ENCODE measurements around the gene BMX.
A peak's percentile ranks its signal among the peaks of the same experiment; 100 is the strongest.

Gene BMX

DNA sequence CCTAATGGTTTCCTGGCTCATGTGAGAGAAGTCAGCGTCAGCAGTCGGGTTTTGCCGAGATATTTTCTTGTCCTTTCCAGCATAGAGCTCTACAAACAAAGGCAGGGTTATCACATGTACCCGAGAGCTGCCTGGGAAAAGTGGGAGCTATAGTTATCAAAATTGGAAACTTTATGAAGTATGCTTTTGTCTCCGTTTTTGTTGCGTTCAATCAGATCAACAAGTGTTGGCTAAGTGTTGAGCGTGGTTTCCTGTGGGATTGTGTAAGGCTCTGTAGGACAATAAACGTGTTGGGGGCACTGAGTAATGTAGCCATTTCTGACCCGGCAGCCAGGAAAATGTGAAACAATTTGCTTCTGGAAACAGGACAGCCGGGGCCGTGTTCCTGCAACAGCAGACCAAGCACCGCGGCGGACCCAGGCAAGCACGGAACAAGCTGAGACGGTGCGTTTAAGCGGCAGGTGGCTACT is at the start of gene BMX:
Gene BMX (plus strand): TSS at position 311 of the 470 bp plus-strand sequence. CDS start 7,547 bp downstream, outside the sequence.
- H3K36me3 Mint-ChIP-seq: no peaks in the 10 kb centered on the region
- no peaks in the 10 kb centered on the region for H3K9me3 Mint-ChIP-seq
- no peak within 1 kb of the TSS for H3K4me3 Mint-ChIP-seq
- H3K4me1 Mint-ChIP-seq: peaks cover 8% of the 10 kb centered on the region
- H3K27ac Mint-ChIP-seq: no peak within 1 kb of the TSS
- no peak for DNase-seq (ENCODE audit: low spot score in 2 of 2)
- no peak for ATAC-seq

DNA sequence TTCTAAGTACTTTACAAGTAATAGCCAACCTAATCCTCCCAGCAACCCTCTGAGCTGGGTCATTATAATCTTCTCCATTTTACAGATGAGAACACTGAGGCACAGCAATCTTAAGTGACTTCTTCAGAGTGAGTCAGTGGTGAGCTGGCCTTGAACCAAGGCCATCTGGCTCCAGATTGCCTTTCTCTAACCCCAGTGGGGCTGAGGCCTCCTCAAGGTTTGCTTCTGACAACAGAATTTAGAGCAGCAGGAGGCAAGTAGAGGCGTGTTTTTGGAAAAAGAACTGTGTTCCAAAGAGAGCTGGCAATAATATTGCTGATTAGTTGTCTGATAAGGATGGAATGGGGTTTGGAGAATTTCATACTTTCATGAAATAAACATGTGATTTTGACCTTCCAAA is 48.7 kb upstream of the BMX start:
- no peak for DNase-seq (ENCODE audit: low spot score in 2 of 2)

DNA sequence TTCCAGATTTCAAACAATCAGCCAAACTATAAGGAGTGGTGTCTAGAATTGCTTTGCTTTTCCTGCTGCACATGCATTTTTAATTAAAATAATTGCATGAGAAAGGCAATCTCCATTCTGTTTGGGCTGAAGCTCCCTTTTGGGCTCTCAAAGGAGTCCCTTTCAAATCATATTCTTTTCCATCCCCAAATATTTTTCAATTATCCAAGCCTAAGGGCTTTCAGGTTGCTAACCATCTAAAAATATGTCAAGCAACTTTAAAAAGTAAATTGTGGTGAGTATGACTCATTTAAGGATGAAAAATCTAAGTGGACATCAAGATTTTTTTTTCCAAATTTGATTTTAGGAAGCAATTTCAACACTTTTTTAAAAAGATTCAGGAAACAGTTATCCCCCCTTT is 35.9 kb upstream of the BMX start:
- Mint-ChIP-seq H3K27ac (no peak overlapping the region), H3K4me1 (no peaks in the 10 kb centered on the region), H3K9me3 (no peaks in the 10 kb centered on the region), H3K4me3 (no peak overlapping the region), H3K36me3 (no peaks in the 10 kb centered on the region)
- DNase-seq (ENCODE audit: low spot score in 2 of 2): no peak
- ATAC-seq: no peak

More for the DNA sequence above, 48.7 kb upstream of the BMX start:
- Mint-ChIP-seq H3K4me1 (no peaks in the 10 kb centered on the region), H3K4me3 (no peak overlapping the region), H3K9me3 (no peaks in the 10 kb centered on the region), H3K27ac (no peak overlapping the region), H3K36me3 (no peaks in the 10 kb centered on the region)
- no peak for ATAC-seq

DNA sequence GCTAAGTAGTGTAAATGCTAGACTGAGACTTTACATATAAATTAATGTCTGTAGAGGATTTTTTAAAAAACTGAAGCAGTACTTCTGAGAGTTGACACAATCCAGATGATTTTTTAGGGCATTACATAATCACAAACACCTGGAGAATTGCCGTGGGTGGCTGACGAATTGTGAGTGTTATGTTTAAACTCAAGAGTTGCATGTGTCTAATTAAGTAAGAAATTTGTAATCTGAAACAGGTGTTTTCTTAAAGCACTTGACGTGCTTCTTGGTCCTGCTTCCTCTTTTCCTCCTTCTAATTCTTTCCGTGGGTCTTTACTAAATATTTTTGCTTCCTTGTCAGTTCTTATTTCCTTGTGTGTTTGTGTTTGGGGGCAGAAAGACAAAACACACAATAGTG is 35.3 kb upstream of the BMX start:
- DNase-seq (ENCODE audit: low spot score in 2 of 2) (no peak), ATAC-seq (no peak)
- Mint-ChIP-seq H3K4me3 (no peak overlapping the region), H3K9me3 (no peaks in the 10 kb centered on the region), H3K36me3 (no peaks in the 10 kb centered on the region), H3K4me1 (no peaks in the 10 kb centered on the region), H3K27ac (no peak overlapping the region)

DNA sequence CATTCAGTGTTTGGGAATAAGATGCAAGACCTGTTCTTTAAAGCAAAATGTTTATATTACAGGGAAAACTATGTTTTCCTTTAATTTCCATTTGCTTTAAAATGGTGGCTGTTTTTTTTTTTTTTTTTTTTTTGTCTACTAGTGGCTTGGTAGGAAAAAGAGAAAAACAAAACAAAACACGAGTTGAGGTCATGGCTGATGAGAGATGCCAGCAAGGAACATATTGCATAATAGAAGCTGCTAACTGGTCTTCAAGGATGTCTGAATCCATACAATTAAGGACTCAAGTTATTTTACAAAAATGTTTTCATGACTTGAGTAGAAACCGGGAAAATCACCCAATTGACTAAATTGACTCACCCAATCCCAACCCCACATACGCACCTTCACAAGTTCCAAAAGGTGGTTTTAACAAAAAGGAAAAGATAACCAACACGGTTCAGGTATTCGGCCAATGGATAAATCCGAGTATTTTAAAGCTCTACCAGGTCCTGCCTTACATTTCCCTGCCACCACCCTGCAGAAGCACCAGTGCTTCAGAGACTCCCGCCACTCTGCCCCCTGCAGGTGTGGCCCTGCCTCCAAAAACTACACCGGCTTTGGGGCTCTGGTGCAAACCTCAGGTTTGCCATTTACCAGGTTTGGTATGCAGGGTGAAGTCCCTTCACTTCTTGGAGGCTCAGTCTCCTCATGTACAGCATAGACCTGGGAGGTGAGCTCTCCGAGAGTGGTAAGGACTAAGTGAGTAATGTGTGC is 34.5 kb upstream of the BMX start:
- DNase-seq (ENCODE audit: low spot score in 2 of 2) (no peak), ATAC-seq (no peak)
- H3K27ac Mint-ChIP-seq: no peak overlapping the region
- H3K9me3 Mint-ChIP-seq: no peaks in the 10 kb centered on the region
- H3K4me3 Mint-ChIP-seq: no peak overlapping the region
- H3K36me3 Mint-ChIP-seq: no peaks in the 10 kb centered on the region
- no peaks in the 10 kb centered on the region for H3K4me1 Mint-ChIP-seq

DNA sequence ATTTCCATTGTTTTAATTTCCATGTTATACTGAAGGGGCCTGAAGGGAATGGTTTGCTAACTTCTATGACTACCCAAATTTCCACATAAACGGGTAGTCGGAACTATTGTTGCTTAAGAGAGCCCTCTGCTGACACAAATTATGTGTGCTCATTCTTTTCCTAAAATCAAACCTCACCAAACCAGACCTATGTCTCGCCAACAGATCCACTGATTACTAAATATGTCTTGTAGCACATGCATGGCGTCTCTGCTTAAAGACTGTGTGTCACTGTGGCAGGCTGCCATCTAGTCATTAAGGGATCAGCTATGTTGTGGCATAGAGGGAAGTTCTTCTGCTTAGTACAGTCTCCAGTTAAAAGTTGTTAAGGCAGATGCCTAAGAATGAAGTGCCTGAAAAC is 32.6 kb upstream of the BMX start:
- no peaks in the 10 kb centered on the region for H3K4me1 Mint-ChIP-seq
- H3K4me3 Mint-ChIP-seq: no peak overlapping the region
- no peaks in the 10 kb centered on the region for H3K9me3 Mint-ChIP-seq
- no peak overlapping the region for H3K27ac Mint-ChIP-seq
- no peaks in the 10 kb centered on the region for H3K36me3 Mint-ChIP-seq
- no peak for ATAC-seq
- DNase-seq (ENCODE audit: low spot score in 2 of 2): no peak

DNA sequence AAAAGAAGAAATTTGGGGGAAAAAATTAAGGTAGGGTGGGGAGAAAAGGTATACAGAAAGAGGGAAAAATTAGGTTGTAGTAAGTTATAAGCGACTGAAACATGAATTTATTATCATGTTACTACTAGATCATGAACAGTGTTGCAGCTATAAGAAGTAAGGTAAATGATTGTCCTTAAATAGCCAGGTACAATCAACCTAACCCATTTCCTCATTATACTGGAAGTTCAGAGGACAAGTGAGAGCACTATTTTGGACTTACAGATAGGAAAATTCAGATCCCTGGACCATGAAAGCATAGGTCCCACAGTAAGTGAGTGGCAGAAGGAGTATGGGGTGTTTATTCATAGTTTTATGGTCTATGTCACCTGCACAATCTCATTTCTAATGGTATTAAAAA is 31.0 kb upstream of the BMX start:
- no peaks in the 10 kb centered on the region for H3K4me1 Mint-ChIP-seq
- DNase-seq (ENCODE audit: low spot score in 2 of 2) (no peak), ATAC-seq (no peak)
- no peaks in the 10 kb centered on the region for H3K9me3 Mint-ChIP-seq
- H3K4me3 Mint-ChIP-seq: no peak overlapping the region
- H3K27ac Mint-ChIP-seq: no peak overlapping the region
- no peaks in the 10 kb centered on the region for H3K36me3 Mint-ChIP-seq

DNA sequence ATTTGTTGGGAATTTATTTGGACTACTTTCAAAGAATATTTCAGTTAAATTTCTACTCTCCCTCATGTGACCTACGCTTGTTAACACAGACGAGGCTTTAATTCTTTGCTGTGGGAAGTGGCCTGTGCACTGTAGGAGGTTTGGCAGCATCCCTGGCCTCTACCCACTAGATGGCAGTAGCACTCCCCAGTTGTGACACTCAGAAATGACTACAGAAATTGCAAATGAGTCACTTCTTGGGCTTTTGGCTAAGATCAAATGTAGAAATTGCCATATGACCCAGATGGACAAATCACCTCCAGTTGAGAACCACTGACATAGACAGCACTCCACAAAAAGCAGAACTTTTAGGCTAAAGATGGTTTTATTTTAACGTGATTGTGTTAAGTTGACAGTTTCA is 29.6 kb upstream of the BMX start:
- Mint-ChIP-seq H3K4me3 (no peak overlapping the region), H3K36me3 (no peaks in the 10 kb centered on the region), H3K27ac (no peak overlapping the region), H3K4me1 (no peaks in the 10 kb centered on the region), H3K9me3 (no peaks in the 10 kb centered on the region)
- DNase-seq (ENCODE audit: low spot score in 2 of 2) (peak; percentile 25 to 56), ATAC-seq (peak; percentile 89)

DNA sequence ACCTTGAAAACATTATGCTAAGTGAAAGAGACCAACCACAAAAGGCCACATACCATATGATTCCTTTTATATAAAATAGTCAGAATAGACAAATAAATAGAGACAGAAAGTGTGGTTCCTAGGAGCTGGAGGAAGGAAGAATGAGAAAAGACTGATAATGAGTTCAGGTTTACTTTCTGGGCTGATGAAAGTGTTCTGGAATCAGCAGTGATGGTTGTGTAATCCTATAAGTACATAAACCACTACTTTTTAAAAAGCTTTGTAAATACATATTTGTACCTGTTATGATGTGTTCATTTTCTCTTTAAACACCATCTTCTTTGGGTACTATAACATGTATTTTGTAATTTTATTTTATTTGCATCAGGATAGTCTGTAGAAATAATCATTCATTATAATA is 28.1 kb upstream of the BMX start:
- Mint-ChIP-seq H3K4me3 (no peak overlapping the region), H3K4me1 (no peaks in the 10 kb centered on the region), H3K36me3 (no peaks in the 10 kb centered on the region), H3K9me3 (no peaks in the 10 kb centered on the region), H3K27ac (no peak overlapping the region)
- ATAC-seq (no peak), DNase-seq (ENCODE audit: low spot score in 2 of 2) (no peak)

DNA sequence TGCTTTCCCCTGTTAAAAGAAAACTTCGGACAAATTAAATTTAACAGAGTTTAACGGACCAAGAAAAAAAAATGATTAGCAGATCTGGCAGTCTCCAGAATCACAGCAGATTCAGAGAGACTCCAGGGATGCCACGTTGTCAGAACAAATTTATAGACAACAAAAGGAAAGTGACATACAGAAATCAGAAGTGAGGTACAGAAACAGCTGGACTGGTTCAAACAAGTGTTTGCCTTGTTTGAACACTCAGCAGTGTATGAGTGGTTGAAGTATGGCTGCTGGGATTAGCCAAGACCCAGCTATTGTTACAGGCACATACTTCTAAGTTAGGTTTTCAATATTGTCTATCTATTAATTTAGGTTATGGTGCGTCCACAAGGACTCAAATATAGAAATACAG is 26.6 kb upstream of the BMX start:
- Mint-ChIP-seq H3K36me3 (no peaks in the 10 kb centered on the region), H3K4me3 (no peak overlapping the region), H3K27ac (no peak overlapping the region), H3K9me3 (no peaks in the 10 kb centered on the region), H3K4me1 (no peaks in the 10 kb centered on the region)
- DNase-seq (ENCODE audit: low spot score in 2 of 2): no peak
- no peak for ATAC-seq

DNA sequence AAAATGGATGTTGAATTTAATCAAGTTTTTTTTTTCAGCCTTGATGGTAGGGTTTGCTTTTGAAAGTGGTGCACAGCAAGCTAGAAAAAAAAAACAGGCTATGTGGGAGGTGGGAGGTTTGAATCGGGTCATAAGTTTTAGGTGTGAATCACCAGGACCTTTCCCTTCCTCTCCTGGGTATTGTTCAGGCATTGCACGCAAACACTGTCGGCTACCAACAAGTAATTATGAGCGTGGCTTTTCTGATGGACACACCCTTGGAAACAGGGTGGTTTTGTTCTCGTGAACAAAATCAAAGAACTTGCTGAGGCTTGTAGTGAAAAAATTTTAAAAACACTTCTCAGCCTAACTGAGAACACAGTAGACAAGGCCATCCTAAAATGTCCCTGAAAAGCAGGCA is 25.6 kb upstream of the BMX start:
- DNase-seq (ENCODE audit: low spot score in 2 of 2) (no peak), ATAC-seq (no peak)
- H3K27ac Mint-ChIP-seq: no peak overlapping the region
- H3K9me3 Mint-ChIP-seq: no peaks in the 10 kb centered on the region
- H3K4me1 Mint-ChIP-seq: no peaks in the 10 kb centered on the region
- H3K36me3 Mint-ChIP-seq: no peaks in the 10 kb centered on the region
- H3K4me3 Mint-ChIP-seq: no peak overlapping the region

DNA sequence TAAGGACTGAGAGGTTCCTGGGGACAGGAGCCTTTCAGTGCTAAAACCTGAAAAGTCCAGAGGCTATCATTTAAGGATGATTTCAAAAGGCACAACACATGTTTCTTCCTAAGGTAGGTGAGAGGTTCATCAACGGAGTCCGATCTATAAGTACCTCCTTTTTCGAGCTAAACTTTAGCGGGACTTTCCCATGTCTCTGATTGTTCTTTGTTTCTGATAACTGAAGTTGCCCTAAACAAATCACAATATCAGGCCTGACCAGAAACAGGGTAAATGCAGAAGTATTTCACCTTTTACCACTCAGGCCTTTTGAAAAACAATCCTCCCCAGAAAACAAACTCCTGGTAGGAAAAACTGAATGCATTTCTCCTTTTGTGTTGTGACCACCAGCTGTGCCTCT is 25.1 kb upstream of the BMX start:
- H3K4me1 Mint-ChIP-seq: no peaks in the 10 kb centered on the region
- no peak overlapping the region for H3K4me3 Mint-ChIP-seq
- H3K9me3 Mint-ChIP-seq: no peaks in the 10 kb centered on the region
- ATAC-seq: no peak
- no peaks in the 10 kb centered on the region for H3K36me3 Mint-ChIP-seq
- no peak for DNase-seq (ENCODE audit: low spot score in 2 of 2)
- H3K27ac Mint-ChIP-seq: no peak overlapping the region

DNA sequence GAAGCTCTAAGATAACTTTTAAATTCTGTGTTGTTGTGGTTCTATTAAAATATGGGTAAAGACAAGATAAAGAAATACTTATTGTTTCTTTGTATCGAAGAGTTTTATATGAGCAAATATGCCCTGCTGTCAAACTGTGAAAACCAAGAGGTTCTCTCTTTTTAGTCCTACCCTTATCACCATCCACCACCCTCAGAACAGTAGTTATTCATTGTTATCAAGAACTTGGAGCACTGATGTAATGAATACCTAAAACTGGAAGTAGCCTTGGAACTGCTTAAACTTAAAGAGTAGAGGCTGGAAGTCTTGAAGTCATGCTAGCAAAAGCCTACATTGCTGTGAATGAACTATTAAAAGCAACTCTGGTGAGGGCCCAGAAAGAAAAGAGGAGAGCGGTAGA is 16.7 kb upstream of the BMX start:
- no peak overlapping the region for H3K27ac Mint-ChIP-seq
- H3K4me3 Mint-ChIP-seq: no peak overlapping the region
- H3K36me3 Mint-ChIP-seq: no peaks in the 10 kb centered on the region
- ATAC-seq (no peak), DNase-seq (ENCODE audit: low spot score in 2 of 2) (no peak)
- H3K4me1 Mint-ChIP-seq: no peaks in the 10 kb centered on the region
- H3K9me3 Mint-ChIP-seq: no peaks in the 10 kb centered on the region

DNA sequence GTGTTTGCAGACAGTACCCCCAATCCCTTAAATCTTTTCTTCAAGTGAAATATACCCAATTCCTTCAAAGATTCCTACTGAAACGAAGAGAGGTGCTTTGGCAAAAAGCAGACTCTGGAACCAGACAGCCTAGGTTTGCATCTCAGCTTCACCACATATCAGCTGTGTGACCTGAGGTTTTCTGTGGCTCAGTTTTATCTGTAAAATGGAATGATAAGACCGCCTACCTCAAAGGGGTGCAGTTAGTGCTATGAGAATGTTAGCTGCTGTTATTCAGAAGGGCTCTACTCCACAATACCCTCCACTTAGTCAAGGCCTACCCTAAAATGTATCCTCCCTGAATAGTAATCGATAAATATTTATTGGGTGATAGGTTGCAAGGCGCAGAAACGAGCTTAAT is 8.1 kb upstream of the BMX start:
- no peak for DNase-seq (ENCODE audit: low spot score in 2 of 2)
- Mint-ChIP-seq H3K4me3 (no peak overlapping the region), H3K27ac (no peak overlapping the region), H3K9me3 (no peaks in the 10 kb centered on the region), H3K4me1 (peaks cover 5% of the 10 kb centered on the region), H3K36me3 (no peaks in the 10 kb centered on the region)
- no peak for ATAC-seq

DNA sequence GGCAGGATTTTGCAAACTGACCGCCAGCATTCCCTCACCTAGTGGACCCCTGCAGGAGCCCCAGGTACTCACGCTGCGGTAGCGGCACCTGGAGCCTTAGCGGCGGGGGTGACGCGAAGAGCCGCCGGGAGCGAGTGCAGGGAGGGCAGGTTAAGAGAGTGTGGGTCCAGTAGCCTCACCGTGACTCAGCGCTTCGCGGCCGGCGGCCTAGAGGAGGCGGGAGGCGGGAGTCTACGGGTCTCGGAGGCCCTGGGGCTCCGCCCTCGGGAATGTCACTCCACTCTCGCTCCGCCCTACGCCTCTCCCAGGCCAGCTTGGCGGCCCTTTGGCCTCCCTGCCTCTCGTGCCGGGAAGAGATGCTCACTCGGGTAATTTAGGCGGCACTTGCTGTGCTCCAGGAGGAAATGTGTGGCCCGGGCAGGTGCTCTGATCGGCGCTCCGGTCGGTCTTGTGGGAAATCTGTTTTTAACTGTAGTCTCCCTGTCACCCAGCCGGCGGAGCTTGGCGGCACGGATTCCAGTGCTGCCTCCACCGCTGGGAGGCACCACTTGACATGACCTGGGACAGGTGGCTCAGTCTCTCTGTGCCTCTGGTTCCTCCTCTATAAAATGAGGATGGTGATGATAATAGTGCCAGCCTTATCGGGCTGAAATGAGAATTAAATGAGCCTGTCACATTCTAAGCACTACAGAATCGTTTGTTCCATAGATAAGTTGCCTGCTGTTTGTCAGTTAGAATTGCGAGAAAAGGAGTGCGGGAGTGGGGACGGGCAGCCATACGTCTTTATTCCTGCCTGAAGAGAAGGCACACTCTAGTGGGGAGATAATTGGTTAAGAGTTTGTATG is 7.3 kb upstream of the BMX start, which contains the start of gene PIR:
Gene PIR (minus strand): TSS at position 216 of the 845 bp plus-strand sequence. CDS start 2,076 bp downstream, outside the sequence.
- peaks cover 13% of the 10 kb centered on the region for H3K4me1 Mint-ChIP-seq
- H3K9me3 Mint-ChIP-seq: no peaks in the 10 kb centered on the region
- H3K4me3 Mint-ChIP-seq: peak within 1 kb of the TSS; percentile 69
- peak; percentile 98 for ATAC-seq
- peak; percentile 29 to 72 for DNase-seq (ENCODE audit: low spot score in 2 of 2)
- H3K36me3 Mint-ChIP-seq: no peaks in the 10 kb centered on the region
- H3K27ac Mint-ChIP-seq: peak within 1 kb of the TSS; percentile 77

DNA sequence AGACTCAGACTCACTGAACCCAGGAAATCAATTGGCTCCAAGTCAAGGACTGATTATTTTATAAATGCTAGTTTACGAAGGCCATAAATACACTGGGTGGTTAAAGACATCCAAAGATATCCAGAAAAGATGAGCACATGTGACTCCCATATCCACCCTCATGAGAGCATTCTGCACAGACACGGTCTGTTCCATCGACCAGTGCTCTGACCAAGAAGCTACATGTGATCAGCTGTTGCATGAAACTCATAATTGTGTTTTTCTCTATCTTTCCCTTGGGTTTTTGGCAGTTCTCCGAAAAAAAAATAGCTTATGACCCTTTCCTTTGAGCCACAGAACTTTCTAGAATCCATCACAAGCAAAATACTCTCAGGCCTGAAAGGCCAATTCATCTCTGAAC is 4.8 kb upstream of the BMX start:
- ATAC-seq (no peak), DNase-seq (ENCODE audit: low spot score in 2 of 2) (no peak)
- Mint-ChIP-seq H3K9me3 (no peaks in the 10 kb centered on the region), H3K4me1 (peaks cover 13% of the 10 kb centered on the region), H3K27ac (no peak overlapping the region), H3K4me3 (no peak overlapping the region), H3K36me3 (no peaks in the 10 kb centered on the region)
